GM12892 (cell line): ENCODE results near the gene SRRM5.

ENCODE experiments used
- POLR2A ChIP-seq: IDR thresholded peaks from 2 replicates; pipeline ENCODE4 v1.6.1; 2011; ENCODE audit warnings: low read depth, low read length, control low read depth
- POLR2AphosphoS5 ChIP-seq: IDR thresholded peaks from 2 replicates; pipeline ENCODE4 v1.6.1; 2011; ENCODE audit warnings: low read depth, low read length, control low read depth
- TAF1 ChIP-seq: IDR thresholded peaks from 2 replicates; pipeline ENCODE4 v1.6.1; 2011; ENCODE audit warnings: low read depth, mild to moderate bottlenecking, control low read depth, low read length, borderline replicate concordance

GRCh38 chr19:43584484-43584883 is 27.4 kb upstream of the SRRM5 start:
- TF ChIP-seq POLR2A (no peak), POLR2AphosphoS5 (no peak), TAF1 (no peak)
